ENCODE data around the gene S100A11.

Gene S100A11

DNA sequence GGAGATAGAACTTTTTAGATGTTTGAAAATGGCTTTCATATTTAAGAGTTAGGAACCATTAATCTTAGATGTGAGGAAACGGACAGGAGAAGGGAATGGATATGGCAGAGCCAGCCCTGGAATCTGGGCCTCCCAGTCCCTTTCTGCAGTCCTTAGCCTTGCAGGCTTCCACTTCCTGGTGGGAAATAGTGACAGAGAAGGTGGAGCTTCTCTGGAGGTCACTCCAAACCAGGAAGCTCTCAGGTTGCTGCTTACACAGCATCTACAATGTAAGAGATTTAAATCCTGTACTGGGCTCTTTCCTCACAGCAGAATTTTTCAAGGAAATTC, 2.5 kb downstream of the S100A11 start:
- Histone ChIP-seq H3K27me3 (ENCODE audit: insufficient read depth, low read length) (peaks cover 43% of the 10 kb centered on the region), H3K4me1 (ENCODE audit: insufficient read depth, low read length) (no peaks in the 10 kb centered on the region), H3K9me3 (ENCODE audit: low read length) (no peaks in the 10 kb centered on the region), H3K36me3 (ENCODE audit: insufficient read depth, low read length) (no peaks in the 10 kb centered on the region), H2AFZ (ENCODE audit: low read depth, low read length) (no peak overlapping the region), H3K4me3 (ENCODE audit: low read length) (no peak overlapping the region)

- H3K9me3 ChIP-seq (ENCODE audit: low read length) = no peaks in the 10 kb centered on the region
- peaks cover 8% of the 10 kb centered on the region for H3K27me3 ChIP-seq (ENCODE audit: insufficient read depth, low read length)
- no peaks in the 10 kb centered on the region for H3K4me1 ChIP-seq (ENCODE audit: insufficient read depth, low read length)
- no peak overlapping the region for H2AFZ ChIP-seq (ENCODE audit: low read depth, low read length)
- no peak overlapping the region for H3K4me3 ChIP-seq (ENCODE audit: low read length)
- no peaks in the 10 kb centered on the region for H3K36me3 ChIP-seq (ENCODE audit: insufficient read depth, low read length)
These were observed 6.9 kb downstream of the S100A11 start for GRCh38 chr1:152029929-152030211.

DNA sequence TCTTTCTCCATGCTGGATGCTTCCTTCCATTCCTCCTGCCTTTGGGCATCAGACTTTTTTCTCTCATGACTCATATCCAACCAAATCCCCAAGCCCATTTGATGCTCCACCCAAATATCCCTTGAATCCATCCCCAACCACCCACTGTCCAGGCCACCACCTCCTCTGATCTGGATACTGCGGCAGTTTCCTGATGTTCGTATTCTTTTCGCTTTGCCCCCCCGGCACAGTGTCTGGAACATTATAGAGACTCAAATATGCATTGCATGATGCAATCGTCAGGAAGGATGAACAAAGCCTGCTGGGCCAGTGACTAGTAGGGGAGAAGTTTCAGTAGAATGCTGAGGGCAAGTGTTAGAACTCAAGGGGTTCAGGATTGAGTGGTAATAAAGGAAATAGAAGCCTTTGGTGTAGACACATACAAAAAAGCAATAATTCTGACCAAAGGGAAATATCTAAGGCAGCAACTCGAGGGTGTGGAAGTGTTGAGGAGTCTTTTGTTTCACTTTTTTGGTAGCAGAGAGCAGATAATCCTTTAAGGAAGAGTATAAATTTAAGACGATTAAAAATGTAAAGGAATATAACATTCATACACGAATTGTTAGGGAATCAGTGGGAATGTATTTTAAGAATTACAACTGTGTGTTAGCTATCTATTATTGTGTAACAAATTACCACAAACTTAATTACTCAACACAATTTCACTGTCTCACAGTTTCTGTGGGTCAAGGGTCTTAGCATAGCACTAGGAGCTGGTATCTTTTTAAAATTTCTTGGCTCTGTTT, 7.5 kb downstream of the S100A11 start:
- no peak overlapping the region for H3K4me3 ChIP-seq (ENCODE audit: low read length)
- no peaks in the 10 kb centered on the region for H3K4me1 ChIP-seq (ENCODE audit: insufficient read depth, low read length)
- H2AFZ ChIP-seq (ENCODE audit: low read depth, low read length) = no peak overlapping the region
- no peaks in the 10 kb centered on the region for H3K9me3 ChIP-seq (ENCODE audit: low read length)
- peaks cover 3% of the 10 kb centered on the region for H3K27me3 ChIP-seq (ENCODE audit: insufficient read depth, low read length)
- H3K36me3 ChIP-seq (ENCODE audit: insufficient read depth, low read length) = no peaks in the 10 kb centered on the region

GRCh38 chr1:152026895-152027294, 9.9 kb downstream of the S100A11 start:
- Histone ChIP-seq H2AFZ (ENCODE audit: low read depth, low read length) (no peak overlapping the region), H3K4me3 (ENCODE audit: low read length) (no peak overlapping the region), H3K4me1 (ENCODE audit: insufficient read depth, low read length) (no peaks in the 10 kb centered on the region), H3K9me3 (ENCODE audit: low read length) (no peaks in the 10 kb centered on the region), H3K27me3 (ENCODE audit: insufficient read depth, low read length) (no peaks in the 10 kb centered on the region), H3K36me3 (ENCODE audit: insufficient read depth, low read length) (no peaks in the 10 kb centered on the region)

GRCh38 chr1:152024223-152024622, 12.6 kb downstream of the S100A11 start:
- Histone ChIP-seq H3K4me3 (ENCODE audit: low read length) (no peak overlapping the region), H3K4me1 (ENCODE audit: insufficient read depth, low read length) (no peaks in the 10 kb centered on the region), H2AFZ (ENCODE audit: low read depth, low read length) (no peak overlapping the region), H3K27me3 (ENCODE audit: insufficient read depth, low read length) (no peaks in the 10 kb centered on the region), H3K9me3 (ENCODE audit: low read length) (no peaks in the 10 kb centered on the region), H3K36me3 (ENCODE audit: insufficient read depth, low read length) (no peaks in the 10 kb centered on the region)

GRCh38 chr1:152023221-152023620, 13.6 kb downstream of the S100A11 start:
- Histone ChIP-seq H3K9me3 (ENCODE audit: low read length) (no peaks in the 10 kb centered on the region), H3K4me1 (ENCODE audit: insufficient read depth, low read length) (no peaks in the 10 kb centered on the region), H3K36me3 (ENCODE audit: insufficient read depth, low read length) (no peaks in the 10 kb centered on the region), H3K27me3 (ENCODE audit: insufficient read depth, low read length) (no peaks in the 10 kb centered on the region), H3K4me3 (ENCODE audit: low read length) (no peak overlapping the region), H2AFZ (ENCODE audit: low read depth, low read length) (no peak overlapping the region)

DNA sequence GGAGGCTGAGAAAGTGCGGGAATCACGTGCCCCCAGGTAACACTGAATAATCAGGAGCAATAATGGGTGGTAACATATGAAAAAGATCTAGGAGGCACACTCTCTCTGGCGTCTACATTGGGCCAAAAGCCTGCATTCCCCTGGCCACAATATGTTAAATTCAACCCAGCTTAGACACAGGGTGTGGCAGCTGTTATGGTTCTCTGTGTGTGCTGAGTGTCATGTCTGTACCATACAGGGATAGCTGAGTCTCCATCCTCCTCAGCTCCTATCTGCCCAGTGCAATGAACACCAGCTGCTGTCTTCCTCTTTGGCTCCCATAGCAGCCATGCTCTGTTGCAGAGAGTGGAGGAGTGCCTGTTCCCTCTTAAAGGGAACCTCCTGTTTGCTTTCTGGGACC, 14.3 kb downstream of the S100A11 start:
- no peaks in the 10 kb centered on the region for H3K9me3 ChIP-seq (ENCODE audit: low read length)
- no peaks in the 10 kb centered on the region for H3K4me1 ChIP-seq (ENCODE audit: insufficient read depth, low read length)
- no peaks in the 10 kb centered on the region for H3K36me3 ChIP-seq (ENCODE audit: insufficient read depth, low read length)
- H3K27me3 ChIP-seq (ENCODE audit: insufficient read depth, low read length) = no peaks in the 10 kb centered on the region
- no peak overlapping the region for H3K4me3 ChIP-seq (ENCODE audit: low read length)
- no peak overlapping the region for H2AFZ ChIP-seq (ENCODE audit: low read depth, low read length)

GRCh38 chr1:152021569-152021968, 15.2 kb downstream of the S100A11 start:
- H3K4me3 ChIP-seq (ENCODE audit: low read length) = no peak overlapping the region

GRCh38 chr1:152020849-152021248, 16.0 kb downstream of the S100A11 start:
- H3K36me3 ChIP-seq (ENCODE audit: insufficient read depth, low read length) = no peaks in the 10 kb centered on the region
- H3K4me3 ChIP-seq (ENCODE audit: low read length) = no peak overlapping the region
- H2AFZ ChIP-seq (ENCODE audit: low read depth, low read length) = no peak overlapping the region
- no peaks in the 10 kb centered on the region for H3K4me1 ChIP-seq (ENCODE audit: insufficient read depth, low read length)
- no peaks in the 10 kb centered on the region for H3K9me3 ChIP-seq (ENCODE audit: low read length)
- no peaks in the 10 kb centered on the region for H3K27me3 ChIP-seq (ENCODE audit: insufficient read depth, low read length)

More at GRCh38 chr1:152021569-152021968, 15.2 kb downstream of the S100A11 start:
- Histone ChIP-seq H3K4me1 (ENCODE audit: insufficient read depth, low read length) (no peaks in the 10 kb centered on the region), H3K36me3 (ENCODE audit: insufficient read depth, low read length) (no peaks in the 10 kb centered on the region), H2AFZ (ENCODE audit: low read depth, low read length) (no peak overlapping the region), H3K9me3 (ENCODE audit: low read length) (no peaks in the 10 kb centered on the region), H3K27me3 (ENCODE audit: insufficient read depth, low read length) (no peaks in the 10 kb centered on the region)

- Histone ChIP-seq H2AFZ (ENCODE audit: low read depth, low read length) (no peak overlapping the region), H3K9me3 (ENCODE audit: low read length) (no peaks in the 10 kb centered on the region), H3K27me3 (ENCODE audit: insufficient read depth, low read length) (no peaks in the 10 kb centered on the region), H3K36me3 (ENCODE audit: insufficient read depth, low read length) (no peaks in the 10 kb centered on the region), H3K4me1 (ENCODE audit: insufficient read depth, low read length) (no peaks in the 10 kb centered on the region), H3K4me3 (ENCODE audit: low read length) (no peak overlapping the region)
These were observed 18.3 kb downstream of the S100A11 start for GRCh38 chr1:152018537-152018936.

DNA sequence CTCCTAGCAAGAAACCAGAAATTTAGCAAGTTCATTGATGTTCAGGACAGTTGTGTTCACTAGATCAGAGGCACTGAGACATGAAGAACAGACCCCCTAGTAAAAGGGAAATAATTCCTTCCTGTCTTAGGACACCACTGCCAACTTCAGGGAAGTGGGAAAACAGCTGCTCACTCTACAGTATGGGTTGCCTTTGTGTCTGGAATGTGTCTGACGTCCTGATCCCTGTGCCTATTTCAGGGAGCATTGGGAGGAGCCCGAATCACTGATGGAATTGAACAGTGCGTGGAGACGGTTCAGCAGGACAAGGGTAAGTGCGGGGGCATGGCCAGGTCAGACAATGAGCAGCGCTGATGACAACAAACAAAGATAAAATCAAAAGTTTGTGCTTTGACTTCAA, 21.0 kb downstream of the S100A11 start:
- H3K4me1 ChIP-seq (ENCODE audit: insufficient read depth, low read length) = no peaks in the 10 kb centered on the region
- no peak overlapping the region for H2AFZ ChIP-seq (ENCODE audit: low read depth, low read length)
- H3K4me3 ChIP-seq (ENCODE audit: low read length) = no peak overlapping the region
- no peaks in the 10 kb centered on the region for H3K9me3 ChIP-seq (ENCODE audit: low read length)
- no peaks in the 10 kb centered on the region for H3K36me3 ChIP-seq (ENCODE audit: insufficient read depth, low read length)
- H3K27me3 ChIP-seq (ENCODE audit: insufficient read depth, low read length) = no peaks in the 10 kb centered on the region

DNA sequence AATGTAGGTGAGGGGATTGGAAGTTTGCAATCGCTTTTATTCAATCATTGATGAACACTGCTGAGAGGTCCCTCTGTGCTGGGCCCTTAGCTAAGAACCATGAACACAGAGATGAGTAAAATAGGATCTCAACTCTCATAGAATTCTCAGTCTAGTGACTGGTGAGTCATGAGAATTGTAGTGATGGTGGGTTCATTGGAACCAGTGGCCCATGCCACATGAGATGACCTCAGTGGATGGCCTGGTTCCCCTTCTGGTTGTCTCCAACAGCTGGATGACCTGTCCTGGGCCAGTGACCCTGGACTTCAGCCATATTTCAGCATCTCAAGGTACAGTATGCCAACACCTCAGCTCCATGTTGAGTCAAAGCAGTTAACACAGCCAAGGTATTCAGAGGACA, 21.9 kb downstream of the S100A11 start:
- Histone ChIP-seq H3K27me3 (ENCODE audit: insufficient read depth, low read length) (no peaks in the 10 kb centered on the region), H3K4me1 (ENCODE audit: insufficient read depth, low read length) (no peaks in the 10 kb centered on the region), H2AFZ (ENCODE audit: low read depth, low read length) (no peak overlapping the region), H3K4me3 (ENCODE audit: low read length) (no peak overlapping the region), H3K9me3 (ENCODE audit: low read length) (no peaks in the 10 kb centered on the region), H3K36me3 (ENCODE audit: insufficient read depth, low read length) (no peaks in the 10 kb centered on the region)

DNA sequence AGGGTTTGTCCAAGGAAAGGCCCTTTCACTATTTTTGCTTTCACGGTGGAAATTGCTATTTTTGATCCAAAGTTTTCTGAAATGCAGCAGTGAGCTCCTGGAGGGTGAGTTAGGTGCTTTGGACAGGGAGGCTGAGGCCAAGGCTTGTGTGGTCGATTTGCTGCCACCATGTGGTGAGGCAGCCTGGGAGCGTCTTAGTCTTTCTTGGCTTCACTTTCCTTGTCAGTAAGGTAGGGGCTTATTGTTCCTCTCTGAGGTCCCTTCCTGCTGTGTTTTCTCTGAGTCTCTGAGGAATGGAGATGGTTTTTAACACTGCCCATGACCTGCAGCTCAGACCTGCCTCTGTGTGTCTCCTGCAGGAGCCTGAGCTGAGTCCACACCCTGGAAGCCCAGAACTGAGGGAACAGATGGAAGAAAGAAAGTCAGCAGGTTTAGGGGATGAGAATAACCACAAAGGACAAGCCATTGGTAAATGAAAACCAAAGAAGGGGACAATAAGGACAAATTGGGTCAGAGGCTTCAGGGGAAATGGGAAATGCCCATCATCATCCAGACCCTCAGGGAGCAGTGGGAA, 23.1 kb downstream of the S100A11 start:
- Histone ChIP-seq H3K36me3 (ENCODE audit: insufficient read depth, low read length) (no peaks in the 10 kb centered on the region), H2AFZ (ENCODE audit: low read depth, low read length) (no peak overlapping the region), H3K27me3 (ENCODE audit: insufficient read depth, low read length) (no peaks in the 10 kb centered on the region), H3K9me3 (ENCODE audit: low read length) (no peaks in the 10 kb centered on the region), H3K4me3 (ENCODE audit: low read length) (no peak overlapping the region), H3K4me1 (ENCODE audit: insufficient read depth, low read length) (no peaks in the 10 kb centered on the region)

DNA sequence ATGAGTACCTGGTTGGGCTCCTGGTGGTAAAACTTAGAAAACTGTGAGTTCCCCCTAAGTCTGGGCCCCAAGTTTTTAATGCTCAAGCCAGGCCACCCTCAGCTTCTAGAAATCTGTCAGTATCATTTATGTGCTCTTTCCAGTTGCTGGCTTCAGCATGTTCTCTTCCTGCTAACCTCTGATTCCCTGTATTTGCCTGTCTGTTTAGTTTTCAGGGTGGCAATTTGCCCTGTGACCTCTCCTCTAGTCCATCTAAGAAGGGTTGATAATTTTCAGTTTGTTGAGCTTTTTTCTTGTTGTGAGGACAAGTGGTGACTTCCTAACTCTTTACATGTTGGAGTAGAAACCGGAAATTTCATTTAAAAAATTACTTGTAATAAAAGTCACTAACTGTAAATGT, 27.1 kb downstream of the S100A11 start:
- no peaks in the 10 kb centered on the region for H3K9me3 ChIP-seq (ENCODE audit: low read length)
- peaks cover 4% of the 10 kb centered on the region for H3K27me3 ChIP-seq (ENCODE audit: insufficient read depth, low read length)
- H3K4me1 ChIP-seq (ENCODE audit: insufficient read depth, low read length) = no peaks in the 10 kb centered on the region
- H3K36me3 ChIP-seq (ENCODE audit: insufficient read depth, low read length) = no peaks in the 10 kb centered on the region
- H2AFZ ChIP-seq (ENCODE audit: low read depth, low read length) = no peak overlapping the region
- no peak overlapping the region for H3K4me3 ChIP-seq (ENCODE audit: low read length)

Measured in neuron (in vitro differentiated cells).